Transverse colon (tissue), 4 donors: ENCODE data around the gene IP6K3. TPM values are rescaled to one million over a fixed set of nuclear protein-coding genes. Genes with fewer than 3 reads are reported as not detected.
A peak's percentile ranks its signal among the peaks of the same experiment; 100 is the strongest.

Source experiments
- DNase-seq: peaks from one replicate; pipeline ENCODE4 v3.0.0-alpha.2; 2019
- H3K27ac ChIP-seq, 4 donors: fragments of 200-600 bp; sonication (generic); 2 replicates each; pipeline ENCODE4 v1.5.1; 2016 to 2018; ENCODE audit warnings: inconsistent platforms in 4 of 4
- H3K27me3 ChIP-seq: fragments of 200-600 bp; sonication (generic); 2 replicates; pipeline ENCODE4 v1.5.1; 2017; ENCODE audit warnings: inconsistent platforms
- H3K36me3 ChIP-seq, 4 donors: fragments of 200-600 bp; sonication (generic); 2 replicates each; pipeline ENCODE4 v1.5.1; 2017 to 2019; ENCODE audit warnings: inconsistent platforms in 4 of 4
- H3K4me1 ChIP-seq, 4 donors: fragments of 200-600 bp; sonication (generic); 2 replicates each; pipeline ENCODE4 v1.5.1; 2017 to 2020; ENCODE audit warnings: inconsistent platforms in 4 of 4
- H3K4me3 ChIP-seq, 4 donors: fragments of 200-600 bp; sonication (generic); 1 replicate in 1 of 4; 2 replicates in 3 of 4; pipeline versions ENCODE4 v1.5.1 to v1.6.1; 2017 to 2019; ENCODE audit warnings: inconsistent platforms in 4 of 4
- H3K9me3 ChIP-seq, 2 donors: fragments of 200-600 bp; sonication (generic); 2 replicates each; pipeline ENCODE4 v1.5.1; 2017 to 2019; ENCODE audit warnings: inconsistent platforms in 2 of 2
- EP300 ChIP-seq: sonication (generic); formaldehyde crosslinking; IDR thresholded peaks from one replicate; pipeline ENCODE4 v1.6.1; 2017; ENCODE audit warnings: antibody characterized with exemption, low read depth
- POLR2A ChIP-seq: fragments of 450-650 bp; IDR thresholded peaks from one replicate; pipeline ENCODE4 v1.6.1; 2016; ENCODE audit warnings: antibody characterized with exemption, mild to moderate bottlenecking, moderate library complexity
- POLR2AphosphoS5 ChIP-seq, 3 donors: sonication (generic); formaldehyde crosslinking; IDR thresholded peaks; one replicate each; pipeline ENCODE4 v1.6.1; 2016; ENCODE audit warnings: antibody characterized with exemption in 3 of 3
- WGBS, 2 donors: methylation state at CpG; one replicate each; pipeline ENCODE4 v1.1.5; 2018; ENCODE audit warnings: low coverage in 1 of 2; 5-methylcytosine and 5-hydroxymethylcytosine counted together
- in situ Hi-C, 4 donors: fragments of 200-750 bp; cut with MboI; loops; one replicate each; pipeline versions ENCODE4 v1.15.0 to v1.15.1; 2017; ENCODE audit warnings: low sequenced_read_pairs in 3 of 4, low pct_ligation_motif_present in 1 of 4, low pct_unique_long_range_greater_than_20kb in 1 of 4
- intact Hi-C: fragments of 100-400 bp; cut with DNase I; formaldehyde crosslinking; loops from one replicate; pipeline ENCODE4 v1.15.1; 2023; ENCODE audit warnings: low total_unique reads
- total RNA-seq, 4 donors: library from RNA; depleted of rRNA; stranded (reverse); fragments of >200 nt; gene quantifications; one replicate each; pipeline ENCODE4 v1.1.0, GENCODE V29; 2016
- TF ChIP-seq, protein P1 (sequence below), 5 experiments: fragments of 200-600 bp in 3 of 5; fragments of 450-650 bp in 2 of 5; sonication (generic) in 3 of 5; IDR thresholded peaks; 1 replicate in 2 of 5; 2 replicates in 3 of 5; pipeline ENCODE4 v1.5.1; 2016 to 2017; ENCODE audit warnings: antibody characterized with exemption in 5 of 5, inconsistent platforms in 3 of 5, mild to moderate bottlenecking in 2 of 5, moderate library complexity in 1 of 5

IP6K3 gene
- total RNA-seq, 4 donors from 2014 or later, result 1.00 to 2.9 (median 1.9) TPM; not detected in 1

- TF ChIP-seq POLR2AphosphoS5 (IDR thresholded peaks at IDR 0.05) (no peak), EP300 (no peak), POLR2A (no peak)
- TF ChIP-seq, protein P1, sequence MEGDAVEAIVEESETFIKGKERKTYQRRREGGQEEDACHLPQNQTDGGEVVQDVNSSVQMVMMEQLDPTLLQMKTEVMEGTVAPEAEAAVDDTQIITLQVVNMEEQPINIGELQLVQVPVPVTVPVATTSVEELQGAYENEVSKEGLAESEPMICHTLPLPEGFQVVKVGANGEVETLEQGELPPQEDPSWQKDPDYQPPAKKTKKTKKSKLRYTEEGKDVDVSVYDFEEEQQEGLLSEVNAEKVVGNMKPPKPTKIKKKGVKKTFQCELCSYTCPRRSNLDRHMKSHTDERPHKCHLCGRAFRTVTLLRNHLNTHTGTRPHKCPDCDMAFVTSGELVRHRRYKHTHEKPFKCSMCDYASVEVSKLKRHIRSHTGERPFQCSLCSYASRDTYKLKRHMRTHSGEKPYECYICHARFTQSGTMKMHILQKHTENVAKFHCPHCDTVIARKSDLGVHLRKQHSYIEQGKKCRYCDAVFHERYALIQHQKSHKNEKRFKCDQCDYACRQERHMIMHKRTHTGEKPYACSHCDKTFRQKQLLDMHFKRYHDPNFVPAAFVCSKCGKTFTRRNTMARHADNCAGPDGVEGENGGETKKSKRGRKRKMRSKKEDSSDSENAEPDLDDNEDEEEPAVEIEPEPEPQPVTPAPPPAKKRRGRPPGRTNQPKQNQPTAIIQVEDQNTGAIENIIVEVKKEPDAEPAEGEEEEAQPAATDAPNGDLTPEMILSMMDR (IDR thresholded peaks at IDR 0.05), result no peak
- intact Hi-C loops, result loop anchor here (5.0 kb wide), 1 partner anchor 112 kb away; no protein-coding TSS in a partner anchor
- H3K4me3 ChIP-seq, result no peak overlapping the region
- peaks cover 0 to 15% (median 0%) of the 10 kb centered on the region in 4 donors for H3K4me1 ChIP-seq
- H3K36me3 ChIP-seq, result peaks cover 0 to 7% (median 0%) of the 10 kb centered on the region in 4 donors
- no peaks in the 10 kb centered on the region for H3K9me3 ChIP-seq
- peak overlapping the region in 1 of 4 donors; percentile 16 for H3K27ac ChIP-seq
- H3K27me3 ChIP-seq, result no peaks in the 10 kb centered on the region
- WGBS, 2 donors, result 71 to 72% methylated on average over 5 of the region's 5 CpGs
- in situ Hi-C loops, result loop anchor here in 3 of 4 donors (5.0 to 10.0 kb wide), 2 partner anchors 112 to 115 kb away; partner anchors contain the start of gene BAK1 (in 1 of the 3)
- DNase-seq, result no peak
Measured at GRCh38 chr6:33699739-33700138, 47.0 kb downstream of the IP6K3 start.

DNA sequence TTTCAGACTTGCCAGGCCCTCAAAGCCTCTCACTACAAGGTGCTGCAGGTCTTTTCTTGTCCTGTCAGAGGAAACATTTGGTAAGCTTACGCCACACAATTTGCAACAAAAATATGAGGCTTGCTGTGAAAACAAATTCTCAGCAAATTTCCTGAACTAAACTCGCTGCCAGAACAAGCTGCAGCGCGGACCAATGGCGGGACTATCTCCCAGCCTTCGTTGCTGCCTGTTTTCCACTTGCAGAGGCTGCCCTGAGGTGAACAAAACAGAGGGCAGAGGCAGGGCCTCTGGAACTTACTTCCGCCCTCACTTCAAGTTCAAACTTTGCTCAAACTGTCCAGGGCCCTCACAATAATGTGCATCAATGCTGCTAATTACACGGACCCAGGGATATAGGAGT lies 47.6 kb downstream of the IP6K3 start:
- no peak for DNase-seq
- H3K36me3 ChIP-seq, result peaks cover 0 to 7% (median 0%) of the 10 kb centered on the region in 4 donors
- H3K4me3 ChIP-seq, result no peak overlapping the region
- H3K27ac ChIP-seq, result no peak overlapping the region
- peaks cover 0 to 15% (median 0%) of the 10 kb centered on the region in 4 donors for H3K4me1 ChIP-seq
- in situ Hi-C loops, result no loop called here
- WGBS, 2 donors, result 20 to 66% methylated on average over 1 to 8 of the region's 8 CpGs
- H3K9me3 ChIP-seq, result no peaks in the 10 kb centered on the region
- intact Hi-C loops, result no loop called here
- no peak for TF ChIP-seq POLR2AphosphoS5 (IDR thresholded peaks at IDR 0.05)
- TF ChIP-seq, protein P1 (IDR thresholded peaks at IDR 0.05), result no peak
- H3K27me3 ChIP-seq, result no peaks in the 10 kb centered on the region

DNA sequence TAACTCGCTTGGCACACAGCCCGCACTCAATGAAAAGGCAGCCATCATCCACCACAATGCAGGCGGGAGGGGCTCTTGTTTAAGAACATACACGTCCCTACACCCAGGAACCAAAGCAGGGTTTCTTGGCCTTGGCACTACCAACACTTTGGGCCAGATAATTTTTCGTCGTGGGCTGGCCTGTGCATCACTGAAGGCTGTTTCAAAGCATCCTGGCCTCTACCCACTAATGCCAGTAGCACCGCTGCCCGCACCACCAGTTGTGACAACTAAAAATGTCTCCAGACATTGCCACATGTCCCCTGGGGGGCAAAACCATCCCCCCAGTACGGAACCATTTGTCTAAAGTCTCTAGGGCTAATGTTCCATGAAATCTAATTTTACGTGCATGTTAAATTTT lies 48.2 kb downstream of the IP6K3 start:
- Histone ChIP-seq H3K4me3 (no peak overlapping the region), H3K36me3 (peaks cover 0 to 7% (median 0%) of the 10 kb centered on the region in 4 donors), H3K27me3 (no peaks in the 10 kb centered on the region), H3K27ac (no peak overlapping the region), H3K9me3 (no peaks in the 10 kb centered on the region), H3K4me1 (peaks cover 0 to 19% (median 0%) of the 10 kb centered on the region in 4 donors)
- in situ Hi-C loops, result no loop called here
- TF ChIP-seq EP300 (no peak), POLR2AphosphoS5 (IDR thresholded peaks at IDR 0.05) (no peak)
- TF ChIP-seq, protein P1 (IDR thresholded peaks at IDR 0.05), result no peak
- WGBS, 2 donors, result 83% methylated on average over 7 to 10 of the region's 10 CpGs
- intact Hi-C loops, result no loop called here
- no peak for DNase-seq

DNA sequence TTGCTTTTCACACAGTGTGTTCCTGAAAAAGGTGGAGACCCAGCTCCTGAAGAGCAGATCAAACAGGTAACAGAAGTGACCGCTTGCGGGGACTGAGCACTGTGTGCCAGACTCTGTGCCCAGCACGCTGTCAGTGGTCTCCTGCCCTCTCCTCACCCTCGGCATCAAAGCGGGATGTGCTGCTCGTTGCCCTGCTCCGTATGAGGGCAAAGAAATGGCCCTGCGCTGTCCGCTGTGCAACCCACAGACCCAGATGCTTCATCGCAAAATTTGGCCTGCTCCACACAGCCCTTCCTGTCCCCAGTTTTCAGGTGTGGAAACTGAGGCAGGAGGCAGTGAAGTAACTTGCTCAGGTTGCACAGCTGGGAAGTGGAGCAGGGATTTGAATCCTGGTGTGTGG lies 48.9 kb downstream of the IP6K3 start:
- intact Hi-C loops, result no loop called here
- TF ChIP-seq POLR2A (no peak), POLR2AphosphoS5 (IDR thresholded peaks at IDR 0.05) (no peak), EP300 (no peak)
- TF ChIP-seq, protein P1 (IDR thresholded peaks at IDR 0.05), result no peak
- Histone ChIP-seq H3K4me1 (peaks cover 0 to 25% (median 0%) of the 10 kb centered on the region in 4 donors), H3K27ac (peak overlapping the region in 1 of 4 donors; percentile 44), H3K4me3 (no peak overlapping the region), H3K9me3 (no peaks in the 10 kb centered on the region), H3K27me3 (no peaks in the 10 kb centered on the region), H3K36me3 (peaks cover 0 to 7% (median 0%) of the 10 kb centered on the region in 4 donors)
- DNase-seq, result no peak
- 97 to 100% methylated on average over 1 to 10 of the region's 10 CpGs for WGBS, 2 donors
- in situ Hi-C loops, result no loop called here
